ENCODE measurements around the gene BOLA1.
A peak's percentile ranks its signal among the peaks of the same experiment; 100 is the strongest.

BOLA1 gene

GRCh38 chr1:149928401-149928724 lies 29.0 kb downstream of the BOLA1 start:
- no peak for TF ChIP-seq CTCF (IDR thresholded peaks at IDR 0.05; ENCODE audit: control insufficient read depth, extremely low read depth, insufficient read depth)
- H3K4me3 ChIP-seq (ENCODE audit: low read depth, low read length), result peak overlapping the region; percentile 98
- no peak for DNase-seq (ENCODE audit: low read depth)

- H3K4me3 ChIP-seq (ENCODE audit: low read depth, low read length), result no peak overlapping the region
- no peak for TF ChIP-seq CTCF (IDR thresholded peaks at IDR 0.05; ENCODE audit: control insufficient read depth, extremely low read depth, insufficient read depth)
- DNase-seq (ENCODE audit: low read depth), result no peak
Observed at GRCh38 chr1:149929856-149930255, 30.5 kb downstream of the BOLA1 start.

- no peak for TF ChIP-seq CTCF (IDR thresholded peaks at IDR 0.05; ENCODE audit: control insufficient read depth, extremely low read depth, insufficient read depth)
- H3K4me3 ChIP-seq (ENCODE audit: low read depth, low read length), result no peak overlapping the region
- DNase-seq (ENCODE audit: low read depth), result no peak
Observed at GRCh38 chr1:149931212-149931790, 31.9 kb downstream of the BOLA1 start.

GRCh38 chr1:149932474-149932873 lies 33.1 kb downstream of the BOLA1 start:
- TF ChIP-seq CTCF (IDR thresholded peaks at IDR 0.05; ENCODE audit: control insufficient read depth, extremely low read depth, insufficient read depth), result no peak
- H3K4me3 ChIP-seq (ENCODE audit: low read depth, low read length), result no peak overlapping the region
- no peak for DNase-seq (ENCODE audit: low read depth)

- no peak for TF ChIP-seq CTCF (IDR thresholded peaks at IDR 0.05; ENCODE audit: control insufficient read depth, extremely low read depth, insufficient read depth)
- DNase-seq (ENCODE audit: low read depth), result no peak
- no peak overlapping the region for H3K4me3 ChIP-seq (ENCODE audit: low read depth, low read length)
Observed at GRCh38 chr1:149933208-149933607, 33.8 kb downstream of the BOLA1 start.

GRCh38 chr1:149934356-149934755 lies 35.0 kb downstream of the BOLA1 start:
- no peak overlapping the region for H3K4me3 ChIP-seq (ENCODE audit: low read depth, low read length)
- no peak for DNase-seq (ENCODE audit: low read depth)
- no peak for TF ChIP-seq CTCF (IDR thresholded peaks at IDR 0.05; ENCODE audit: control insufficient read depth, extremely low read depth, insufficient read depth)
